IMR-90 (cell line): ENCODE measurements around the gene OSTN.

Experiments used
- BHLHE40 ChIP-seq: fragments of 150-350 bp; IDR thresholded peaks from 2 replicates; pipeline ENCODE4 v1.6.1; 2016; ENCODE audit warnings: mild to moderate bottlenecking, low read depth, low read length
- CEBPB ChIP-seq: IDR thresholded peaks from 2 replicates; pipeline ENCODE4 v1.6.1; 2012; ENCODE audit warnings: low read depth, low read length, improper control_type of control experiment
- MXI1 ChIP-seq: IDR thresholded peaks from 2 replicates; pipeline ENCODE4 v1.6.1; 2012; ENCODE audit warnings: low read depth, mild to moderate bottlenecking, low read length, moderate library complexity, borderline replicate concordance
- POLR2A ChIP-seq: IDR thresholded peaks from 2 replicates; pipeline ENCODE4 v1.6.1; 2012; ENCODE audit warnings: mild to moderate bottlenecking, low read depth, low read length
- RCOR1 ChIP-seq: IDR thresholded peaks from 2 replicates; pipeline ENCODE4 v1.6.1; 2012; ENCODE audit warnings: mild to moderate bottlenecking, low read length, improper control_type of control experiment; ENCODE audit not compliant: insufficient replicate concordance
- RFX5 ChIP-seq: IDR thresholded peaks from 2 replicates; pipeline ENCODE4 v1.8.0; 2012; ENCODE audit warnings: low read depth, mild to moderate bottlenecking, low read length, moderate library complexity
- SMC3 ChIP-seq: fragments of 150-350 bp; IDR thresholded peaks from 2 replicates; pipeline ENCODE4 v1.6.1; 2016; ENCODE audit warnings: low read depth, mild to moderate bottlenecking, antibody characterized with exemption, low read length, moderate library complexity
- TF ChIP-seq, protein P1 (sequence below): conservative IDR thresholded peaks from 2 replicates; pipeline ENCODE4 v1.5.1; 2012; ENCODE audit warnings: mild to moderate bottlenecking, low read depth, low read length, improper control_type of control experiment
- TF ChIP-seq, protein P2 (sequence below): fragments of 150-350 bp; IDR thresholded peaks from 2 replicates; pipeline ENCODE4 v1.6.1; 2016; ENCODE audit warnings: low read depth, mild to moderate bottlenecking, low read length, moderate library complexity, borderline replicate concordance

DNA sequence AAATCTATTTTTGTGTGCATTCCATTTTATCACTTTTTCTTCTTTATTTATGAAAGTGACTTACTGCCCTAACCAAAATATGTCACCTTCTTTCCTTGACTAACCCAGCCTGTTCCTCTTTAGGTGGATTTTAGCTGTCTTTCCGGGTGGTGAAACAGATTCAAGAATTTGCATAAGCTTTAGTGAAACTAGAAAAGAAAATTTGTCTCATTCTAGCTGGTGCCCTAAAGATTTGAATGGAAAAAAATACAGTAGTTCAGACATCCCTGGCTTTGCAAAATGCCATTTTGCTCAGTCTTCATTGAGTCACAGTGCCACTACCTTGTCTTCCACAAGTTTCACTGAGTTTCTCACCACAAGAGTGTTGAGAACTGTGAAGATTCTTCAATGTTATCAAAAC, 102.0 kb downstream of the OSTN start:
- TF ChIP-seq, protein P1, sequence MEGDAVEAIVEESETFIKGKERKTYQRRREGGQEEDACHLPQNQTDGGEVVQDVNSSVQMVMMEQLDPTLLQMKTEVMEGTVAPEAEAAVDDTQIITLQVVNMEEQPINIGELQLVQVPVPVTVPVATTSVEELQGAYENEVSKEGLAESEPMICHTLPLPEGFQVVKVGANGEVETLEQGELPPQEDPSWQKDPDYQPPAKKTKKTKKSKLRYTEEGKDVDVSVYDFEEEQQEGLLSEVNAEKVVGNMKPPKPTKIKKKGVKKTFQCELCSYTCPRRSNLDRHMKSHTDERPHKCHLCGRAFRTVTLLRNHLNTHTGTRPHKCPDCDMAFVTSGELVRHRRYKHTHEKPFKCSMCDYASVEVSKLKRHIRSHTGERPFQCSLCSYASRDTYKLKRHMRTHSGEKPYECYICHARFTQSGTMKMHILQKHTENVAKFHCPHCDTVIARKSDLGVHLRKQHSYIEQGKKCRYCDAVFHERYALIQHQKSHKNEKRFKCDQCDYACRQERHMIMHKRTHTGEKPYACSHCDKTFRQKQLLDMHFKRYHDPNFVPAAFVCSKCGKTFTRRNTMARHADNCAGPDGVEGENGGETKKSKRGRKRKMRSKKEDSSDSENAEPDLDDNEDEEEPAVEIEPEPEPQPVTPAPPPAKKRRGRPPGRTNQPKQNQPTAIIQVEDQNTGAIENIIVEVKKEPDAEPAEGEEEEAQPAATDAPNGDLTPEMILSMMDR: no peak
- TF ChIP-seq POLR2A (no peak), CEBPB (no peak), BHLHE40 (no peak), RFX5 (no peak), SMC3 (no peak), MXI1 (no peak), RCOR1 (no peak)
- TF ChIP-seq, protein P2, sequence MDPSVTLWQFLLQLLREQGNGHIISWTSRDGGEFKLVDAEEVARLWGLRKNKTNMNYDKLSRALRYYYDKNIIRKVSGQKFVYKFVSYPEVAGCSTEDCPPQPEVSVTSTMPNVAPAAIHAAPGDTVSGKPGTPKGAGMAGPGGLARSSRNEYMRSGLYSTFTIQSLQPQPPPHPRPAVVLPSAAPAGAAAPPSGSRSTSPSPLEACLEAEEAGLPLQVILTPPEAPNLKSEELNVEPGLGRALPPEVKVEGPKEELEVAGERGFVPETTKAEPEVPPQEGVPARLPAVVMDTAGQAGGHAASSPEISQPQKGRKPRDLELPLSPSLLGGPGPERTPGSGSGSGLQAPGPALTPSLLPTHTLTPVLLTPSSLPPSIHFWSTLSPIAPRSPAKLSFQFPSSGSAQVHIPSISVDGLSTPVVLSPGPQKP: no peak
